HG02571 (cell line): ENCODE measurements around the gene FTH1.
"Not testable (repeated sequence)": the region's sequence is repeated elsewhere in the genome, so short reads cannot be mapped to it uniquely, and the experiment has no call there.

ENCODE experiments used
- ATAC-seq: cut with Tn5 transposase; IDR thresholded peaks from one replicate; pipeline ENCODE4 v1.9.1; 2021; ENCODE audit warnings: mild to moderate bottlenecking, moderate library complexity; ENCODE audit not compliant: unreplicated experiment

FTH1 gene

GRCh38 chr11:61978703-61979661, 11.5 kb upstream of the FTH1 start:
- no peak for ATAC-seq

GRCh38 chr11:61976813-61977475, 9.5 kb upstream of the FTH1 start:
- ATAC-seq, result no peak

GRCh38 chr11:61976420-61976800, 9.0 kb upstream of the FTH1 start:
- ATAC-seq, result no peak

DNA sequence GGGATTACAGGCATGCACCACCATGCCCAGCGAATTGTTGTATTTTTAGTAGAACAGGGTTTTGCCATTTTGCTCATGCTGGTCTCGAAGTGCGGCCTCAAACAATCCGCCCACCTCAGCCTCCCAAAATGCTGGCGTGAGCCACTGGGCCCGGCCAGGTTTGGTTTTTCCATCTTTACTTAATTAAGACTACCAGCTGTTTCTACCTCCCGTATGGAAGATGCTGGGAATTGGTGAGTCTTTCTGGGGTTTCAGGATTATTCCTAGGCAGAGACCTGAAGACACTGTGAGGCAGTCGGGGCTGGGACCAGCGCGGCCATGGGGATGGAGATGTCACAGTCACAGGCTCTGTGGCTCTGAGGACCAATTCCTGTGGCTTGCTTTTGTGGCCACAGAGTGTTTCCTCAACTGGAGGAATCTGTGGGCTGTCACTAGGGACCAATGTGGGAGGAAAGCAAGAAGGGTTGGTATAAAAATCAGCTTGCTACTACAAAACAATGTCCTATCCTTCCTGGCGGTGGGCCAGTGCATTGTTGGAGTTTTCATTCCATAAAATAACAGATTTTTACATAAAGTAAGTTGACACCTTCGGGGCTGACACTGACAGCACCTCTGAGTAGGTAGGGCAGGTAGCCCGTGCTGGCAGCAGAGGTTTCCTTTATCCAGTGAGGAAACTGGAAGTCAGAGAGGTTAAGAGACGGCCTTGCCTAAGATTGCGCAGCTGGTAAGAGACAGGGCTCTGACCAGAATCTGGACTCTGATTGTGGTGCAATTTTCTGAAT, 8.4 kb upstream of the FTH1 start:
- no peak for ATAC-seq

DNA sequence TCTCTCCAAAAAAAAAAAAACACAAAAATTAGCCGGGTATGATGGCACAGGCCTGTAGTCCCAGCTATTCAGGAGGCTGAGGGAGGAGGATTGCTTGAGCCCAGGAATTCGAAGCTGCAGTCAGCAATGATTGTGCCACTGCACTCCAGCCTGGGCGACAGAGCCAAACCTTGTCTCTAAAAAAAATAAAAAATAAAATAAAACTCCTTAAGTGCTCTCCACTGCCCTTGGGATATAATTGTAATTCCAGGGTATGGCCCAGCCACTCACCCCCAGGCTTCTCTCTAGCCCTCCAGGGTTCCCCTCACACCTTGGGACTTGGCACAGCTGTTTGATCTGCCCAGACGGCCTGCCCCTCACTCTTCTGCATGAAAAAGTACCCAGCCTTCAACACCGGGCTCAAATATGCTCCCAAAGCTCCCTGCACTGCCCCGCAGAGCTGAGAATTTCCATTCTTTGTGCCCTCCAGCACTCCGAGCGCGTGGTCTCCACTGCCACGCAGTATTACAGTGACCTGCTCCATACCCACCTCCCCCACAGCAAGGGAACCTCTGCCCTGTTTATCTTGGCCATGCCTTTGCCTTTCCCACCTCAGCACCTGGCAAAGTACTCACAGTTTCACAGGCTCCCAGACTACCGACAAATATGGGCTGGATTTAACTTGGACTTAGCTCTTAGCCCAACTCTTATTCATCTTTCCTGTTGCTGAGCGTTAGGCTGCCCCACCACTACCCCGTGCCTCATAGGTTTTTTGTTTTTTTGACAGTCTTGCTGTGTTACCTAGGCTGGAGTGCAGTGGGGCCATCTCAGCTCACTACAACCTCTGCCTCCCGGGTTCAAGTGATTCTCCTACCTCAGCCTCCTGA, 7.6 kb upstream of the FTH1 start:
- no peak for ATAC-seq

DNA sequence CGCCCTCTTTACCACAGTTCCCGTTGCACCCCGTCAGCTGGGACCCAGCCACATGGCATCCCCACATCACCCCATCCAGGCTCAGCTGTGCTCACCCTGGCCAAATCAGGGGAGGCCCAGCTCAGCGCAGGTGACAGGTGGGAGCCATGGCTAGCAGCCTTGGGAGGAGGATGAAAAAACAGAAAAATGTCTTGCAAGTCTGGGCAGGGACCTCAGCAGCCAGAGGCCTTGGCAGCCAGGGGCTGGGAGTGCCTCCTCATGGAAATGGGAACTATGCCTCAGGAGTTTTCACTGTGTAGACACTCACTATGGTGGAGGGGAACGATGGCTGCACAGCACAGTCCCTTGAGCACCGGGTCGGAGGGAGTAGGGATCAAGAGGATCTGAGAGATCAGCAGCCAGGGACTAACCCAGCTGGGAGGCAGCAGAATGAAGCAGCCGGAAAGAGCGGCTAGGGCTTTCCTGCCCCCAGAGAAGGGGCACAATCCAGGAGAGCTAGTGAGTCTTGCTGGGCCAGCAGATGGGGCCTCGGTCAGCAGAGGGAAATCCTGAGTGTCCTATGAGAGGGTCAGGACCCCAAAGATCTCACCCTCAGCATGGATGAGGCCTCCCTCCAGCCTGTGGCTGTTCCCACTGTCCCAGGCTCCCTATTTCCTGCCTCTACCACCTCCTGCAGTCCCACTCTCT, 6.2 kb upstream of the FTH1 start:
- ATAC-seq, result no peak

DNA sequence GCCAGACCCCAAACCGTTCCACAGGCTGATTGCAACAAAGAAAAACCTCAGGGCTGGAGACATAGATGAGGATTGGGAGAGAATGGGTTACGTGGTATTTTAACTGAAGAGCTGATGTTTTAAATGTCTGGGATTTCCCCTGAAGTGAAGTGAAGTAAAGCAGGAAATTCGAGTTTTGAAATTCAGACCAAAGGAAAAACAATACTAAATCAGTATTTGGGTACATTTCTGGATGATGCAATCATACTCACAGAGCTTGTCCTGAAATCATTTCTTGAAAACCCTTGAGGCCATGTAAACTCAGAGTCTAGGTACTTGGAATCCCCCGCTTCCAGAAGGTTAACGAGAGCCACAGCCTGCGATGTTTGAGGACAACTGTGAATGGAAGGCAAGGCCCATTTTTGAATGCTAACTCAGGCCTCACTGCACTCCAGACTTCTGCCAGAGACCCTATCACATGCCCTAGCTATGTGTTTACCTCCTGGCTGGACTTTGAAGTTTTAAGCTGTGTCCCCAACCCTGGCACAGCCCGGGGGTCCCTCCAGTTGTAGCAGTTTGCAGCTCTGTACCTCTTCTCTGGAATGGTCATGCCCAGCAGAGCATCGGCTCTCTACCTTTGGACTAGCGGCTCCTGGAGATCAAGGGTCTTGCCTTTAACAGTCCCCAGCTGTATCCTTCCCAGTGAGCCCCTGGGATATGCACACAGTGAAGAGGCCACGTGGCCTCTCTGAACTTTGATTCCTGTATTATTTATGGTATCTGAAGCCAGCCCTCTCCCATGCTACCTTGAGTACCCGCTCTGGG, 5.4 kb upstream of the FTH1 start:
- no peak for ATAC-seq

GRCh38 chr11:61972112-61972671, 4.8 kb upstream of the FTH1 start:
- no peak for ATAC-seq

GRCh38 chr11:61971248-61972111, 4.0 kb upstream of the FTH1 start:
- no peak for ATAC-seq

DNA sequence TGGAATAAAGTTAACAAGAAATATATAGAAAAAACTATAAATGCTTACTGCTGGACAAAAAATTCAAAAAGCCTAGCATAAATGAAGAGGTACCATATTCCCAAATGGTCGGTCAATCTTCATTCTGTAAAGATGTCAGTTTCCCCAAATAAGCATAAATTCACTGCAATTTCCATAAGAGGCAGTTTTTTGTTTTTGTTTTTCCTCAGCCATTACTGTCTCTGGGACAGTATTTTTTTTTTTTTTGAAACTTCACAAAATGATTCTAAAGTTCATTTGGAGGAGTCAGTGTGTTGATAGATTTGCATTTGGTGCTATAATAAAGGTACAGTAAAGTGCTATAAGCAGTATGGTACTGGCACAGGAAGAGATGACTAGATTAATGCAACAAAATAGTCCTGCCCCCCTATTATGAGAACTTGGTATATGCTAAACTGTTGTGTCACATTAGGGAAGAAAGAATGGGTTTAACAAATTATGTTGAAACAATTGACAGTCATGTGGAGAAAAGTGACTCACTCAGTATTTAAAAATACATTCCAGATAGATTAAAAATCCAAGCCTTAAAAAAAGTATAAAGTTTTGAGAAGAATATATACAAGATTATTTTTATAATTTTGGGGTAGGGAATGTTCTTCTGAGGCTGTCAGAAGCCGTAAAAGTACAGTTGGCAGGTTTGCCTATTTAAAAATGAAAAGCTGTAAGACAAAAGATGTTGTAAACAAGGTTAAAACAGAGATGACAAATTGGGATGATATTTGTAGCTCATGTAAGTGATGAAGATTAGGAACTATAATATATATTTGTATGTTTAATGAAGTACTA, 2.6 kb upstream of the FTH1 start:
- ATAC-seq, result no peak

DNA sequence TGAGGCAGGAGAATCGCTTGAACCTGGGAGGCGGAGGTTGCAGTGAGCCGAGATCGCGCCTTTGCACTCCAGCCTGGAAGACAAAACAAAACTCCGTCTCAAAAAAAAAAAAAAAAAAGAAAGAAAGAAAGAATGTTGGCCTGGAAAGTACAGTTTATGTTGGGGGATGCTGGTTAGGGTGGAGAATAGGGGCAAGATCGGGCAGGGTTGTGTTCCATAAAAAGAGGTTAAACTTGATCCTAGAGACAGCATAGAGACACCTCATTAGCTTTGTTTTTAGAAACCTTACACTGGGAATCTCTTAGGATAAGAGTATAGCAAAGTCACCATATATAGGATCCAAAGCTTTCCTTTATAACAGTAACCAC, 1.9 kb upstream of the FTH1 start:
- no peak for ATAC-seq

DNA sequence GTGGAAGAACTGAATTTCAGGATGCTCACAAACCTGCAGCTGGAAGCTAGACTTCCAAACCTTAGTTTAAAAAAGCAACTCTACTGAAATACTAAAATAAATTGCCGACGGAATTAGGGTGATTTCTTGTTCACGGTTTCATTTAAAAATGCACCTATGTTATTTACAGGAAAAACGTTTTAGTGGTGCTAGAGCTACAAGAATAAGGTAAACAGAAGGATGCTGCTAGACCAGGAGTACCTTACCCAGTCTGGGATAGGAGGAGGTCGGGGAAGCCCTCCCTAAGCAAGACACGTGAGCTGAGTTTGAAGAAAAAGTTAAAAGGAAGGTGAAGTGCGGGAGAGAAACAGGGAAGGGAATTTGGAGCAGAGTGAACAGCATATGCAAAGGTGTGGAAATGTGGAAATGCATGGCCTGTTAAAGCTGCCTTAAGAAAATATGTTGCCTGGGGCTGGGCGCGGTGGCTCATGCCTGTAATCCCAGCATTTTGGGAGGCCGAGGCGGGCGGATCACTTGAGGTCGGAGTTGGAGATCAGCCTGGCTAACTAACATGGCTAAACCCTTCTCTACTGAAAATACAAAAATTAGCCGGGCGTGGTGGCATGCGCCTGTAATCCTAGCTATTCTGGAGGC, 1.4 kb upstream of the FTH1 start:
- no peak for ATAC-seq

GRCh38 chr11:61967924-61968757, 707 bp upstream of the FTH1 start:
- ATAC-seq, result peak; percentile 32

DNA sequence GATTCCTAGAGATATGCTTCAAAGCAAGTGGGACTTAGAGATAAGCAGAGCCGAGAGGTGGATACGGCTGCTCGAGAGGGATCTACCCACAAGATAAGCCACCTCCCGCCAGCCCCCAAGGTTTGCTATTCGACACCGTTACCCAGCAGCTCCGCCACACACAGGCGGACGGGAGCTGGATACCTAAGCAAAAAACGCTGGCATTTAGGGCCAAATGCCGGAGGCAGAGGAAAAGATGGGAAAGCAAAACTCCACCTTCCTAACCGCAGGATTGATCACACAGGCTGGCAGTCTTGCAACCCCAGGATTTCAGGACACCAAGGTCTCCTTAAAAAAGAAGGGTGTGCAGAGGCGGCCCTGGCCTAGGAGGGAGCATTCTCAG, 709 bp downstream of the FTH1 start:
- no peak for ATAC-seq

DNA sequence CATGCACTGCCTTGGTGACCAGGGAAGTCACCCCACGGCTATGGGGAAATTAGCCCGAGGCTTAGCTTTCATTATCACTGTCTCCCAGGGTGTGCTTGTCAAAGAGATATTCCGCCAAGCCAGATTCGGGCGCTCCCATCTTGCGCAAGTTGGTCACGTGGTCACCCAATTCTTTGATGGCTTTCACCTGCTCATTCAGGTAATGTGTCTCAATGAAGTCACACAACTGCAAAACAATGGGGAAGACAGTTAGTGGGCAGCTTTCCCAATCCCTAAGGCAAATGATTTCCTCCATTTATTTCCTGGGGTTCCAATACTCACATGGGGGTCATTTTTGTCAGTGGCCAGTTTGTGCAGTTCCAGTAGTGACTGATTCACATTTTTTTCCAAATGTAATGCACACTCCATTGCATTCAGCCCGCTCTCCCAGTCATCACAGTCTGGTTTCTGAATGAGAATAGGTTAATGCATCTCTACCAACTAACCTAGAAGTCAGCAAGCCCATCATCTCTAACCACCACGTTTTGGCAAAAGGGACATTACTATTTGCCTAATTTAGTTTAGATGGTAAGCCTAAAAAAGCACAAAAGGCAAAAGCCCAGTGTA, 2.7 kb downstream of the FTH1 start:
- not testable (repeated sequence) for ATAC-seq
